IMR-90 (cell line): ENCODE results near the gene CHSY3. TPM values are rescaled to one million over a fixed set of nuclear protein-coding genes. Genes with fewer than 3 reads are reported as not detected.

Experiments
- ATAC-seq: fragments of 200-7000 bp; cut with Tn5 transposase; 2 replicates; pipeline ENCODE4 v1.9.1; 2020; ENCODE audit warnings: low read depth, mild to moderate bottlenecking, moderate library complexity
- BruUV-seq: library from RNA; stranded (reverse); fragments of 400-500 nt; replicated peaks from 2 replicates; lab custom pipeline; 2021; lab: Mats Ljungman, UMichigan
- CTCF ChIA-PET: fragments of 300-600 bp; formaldehyde crosslinking; extraction: SDS; loops from one replicate; lab custom pipeline; 2021; ENCODE audit warnings: antibody characterized with exemption; lab: Yijun Ruan, JAX
- POLR2A ChIA-PET: fragments of 300-600 bp; sonication (Branson Sonifier 250); formaldehyde crosslinking; loops from one replicate; lab custom pipeline; 2022; ENCODE audit warnings: antibody characterized with exemption; ENCODE audit not compliant: unreplicated experiment; lab: Charles Lee
- DNase-seq: peaks from one replicate; pipeline ENCODE4 v3.0.0; 2013
- H2AFZ ChIP-seq: replicated peaks from 2 replicates; pipeline ENCODE3; 2013; ENCODE audit warnings: low read length, mild to moderate bottlenecking; ENCODE audit not compliant: poor library complexity
- H2AK5ac ChIP-seq: 2 replicates; pipeline ENCODE4 v1.6.1; 2013; ENCODE audit warnings: low read depth, low read length, inconsistent platforms
- H2AK9ac ChIP-seq: replicated peaks from 2 replicates; pipeline ENCODE3; 2013; ENCODE audit warnings: mild to moderate bottlenecking, low read depth, low read length, moderate library complexity; ENCODE audit not compliant: poor library complexity
- H2BK120ac ChIP-seq: 2 replicates; pipeline ENCODE4 v1.6.1; 2013; ENCODE audit warnings: low read depth, low read length, inconsistent platforms
- H2BK15ac ChIP-seq: 3 replicates; pipeline ENCODE4 v1.6.1; 2013; ENCODE audit warnings: low read depth, low read length, inconsistent platforms
- H2BK20ac ChIP-seq: 2 replicates; pipeline ENCODE4 v1.6.1; 2013; ENCODE audit warnings: low read depth, mild to moderate bottlenecking, inconsistent platforms, low read length, moderate library complexity
- H2BK5ac ChIP-seq: 2 replicates; pipeline ENCODE4 v1.6.1; 2013; ENCODE audit warnings: mild to moderate bottlenecking, low read depth, low read length, inconsistent platforms; ENCODE audit not compliant: poor library complexity, severe bottlenecking
- H3K14ac ChIP-seq: replicated peaks from 2 replicates; pipeline ENCODE4 v1.6.1; 2013; ENCODE audit warnings: low read depth, low read length, inconsistent platforms
- H3K18ac ChIP-seq: 2 replicates; pipeline ENCODE4 v1.6.1; 2013; ENCODE audit warnings: low read depth, low read length, control low read depth
- H3K23ac ChIP-seq: 2 replicates; pipeline ENCODE4 v1.6.1; 2013; ENCODE audit warnings: low read depth, low read length, inconsistent platforms
- H3K27ac ChIP-seq: 2 replicates; pipeline ENCODE4 v1.5.1; 2013; ENCODE audit warnings: mild to moderate bottlenecking, control low read depth, low read length; ENCODE audit not compliant: insufficient read depth
- H3K27me3 ChIP-seq: 2 replicates; pipeline ENCODE4 v1.6.1; 2013; ENCODE audit warnings: low read length; ENCODE audit not compliant: control insufficient read depth, insufficient read depth
- H3K36me3 ChIP-seq: 2 replicates; pipeline ENCODE4 v1.6.1; 2013; ENCODE audit warnings: low read length, mixed read lengths; ENCODE audit not compliant: control insufficient read depth, insufficient read depth
- H3K4ac ChIP-seq: 2 replicates; pipeline ENCODE4 v1.6.1; 2013; ENCODE audit warnings: low read depth, low read length, inconsistent platforms
- H3K4me1 ChIP-seq: 2 replicates; pipeline ENCODE4 v1.6.1; 2013; ENCODE audit warnings: low read length, mixed read lengths; ENCODE audit not compliant: control insufficient read depth, insufficient read depth
- H3K4me2 ChIP-seq: 2 replicates; pipeline ENCODE4 v1.6.1; 2013; ENCODE audit warnings: low read depth, mild to moderate bottlenecking, control low read depth, low read length, moderate library complexity
- H3K4me3 ChIP-seq: 2 replicates; pipeline ENCODE4 v1.5.1; 2013; ENCODE audit warnings: low read depth, mild to moderate bottlenecking, control low read depth, low read length, moderate library complexity; ENCODE audit not compliant: insufficient read depth
- H3K56ac ChIP-seq: 2 replicates; pipeline ENCODE4 v1.6.1; 2013; ENCODE audit warnings: low read length, inconsistent platforms; ENCODE audit not compliant: insufficient read depth; ENCODE audit errors: extremely low read depth
- H3K79me1 ChIP-seq, 2 experiments: 2 replicates each; pipeline ENCODE4 v1.6.1; 2013; ENCODE audit warnings: low read length in 2 of 2, inconsistent platforms in 1 of 2, low read depth in 1 of 2
- H3K9ac ChIP-seq: 2 replicates; pipeline ENCODE4 v1.6.1; 2013; ENCODE audit warnings: low read depth, low read length, control low read depth
- H3K9me1 ChIP-seq: 2 replicates; pipeline ENCODE4 v1.6.1; 2013; ENCODE audit warnings: low read length, inconsistent platforms; ENCODE audit not compliant: insufficient read depth
- H3K9me3 ChIP-seq: 2 replicates; pipeline ENCODE4 v1.6.1; 2013; ENCODE audit warnings: low read length; ENCODE audit not compliant: control insufficient read depth, insufficient read depth
- H4K20me1 ChIP-seq: 2 replicates; pipeline ENCODE4 v1.6.1; 2013; ENCODE audit warnings: low read length, inconsistent platforms; ENCODE audit not compliant: insufficient read depth
- H4K5ac ChIP-seq: 2 replicates; pipeline ENCODE4 v1.6.1; 2013; ENCODE audit warnings: mild to moderate bottlenecking, low read depth, low read length, control low read depth
- H4K8ac ChIP-seq, 2 experiments: 2 replicates each; pipeline ENCODE4 v1.6.1; 2013; ENCODE audit warnings: low read depth in 2 of 2, low read length in 2 of 2, control low read depth in 1 of 2, inconsistent platforms in 1 of 2
- H4K91ac ChIP-seq: 2 replicates; pipeline ENCODE4 v1.6.1; 2013; ENCODE audit warnings: low read depth, low read length, inconsistent platforms; ENCODE audit not compliant: insufficient read depth
- BHLHE40 ChIP-seq: fragments of 150-350 bp; IDR thresholded peaks from 2 replicates; pipeline ENCODE4 v1.6.1; 2016; ENCODE audit warnings: mild to moderate bottlenecking, low read depth, low read length
- WGBS, 2 experiments: methylation state at CpG; one replicate each; pipeline versions ENCODE4 v1.1.5 to v1.1.7; 2013; ENCODE audit warnings: missing lambda C conversion rate in 2 of 2; ENCODE audit not compliant: insufficient read length in 1 of 2; ENCODE audit errors: extremely low coverage in 2 of 2; 5-methylcytosine and 5-hydroxymethylcytosine counted together
- dilution Hi-C: fragments of 300-500 bp; cut with HindIII; formaldehyde crosslinking; loops from one replicate; pipeline ENCODE4 v1.14.3; 2018; ENCODE audit warnings: low sequenced_read_pairs; ENCODE audit not compliant: unreplicated experiment
- in situ Hi-C: fragments of 300-500 bp; cut with MboI; formaldehyde crosslinking; loops from 3 replicates; pipeline ENCODE4 v1.14.3; 2019; ENCODE audit warnings: low sequenced_read_pairs, inconsistent platforms, mixed read lengths
- intact Hi-C: fragments of 100-400 bp; cut with micrococcal nuclease; formaldehyde crosslinking; loops from 2 replicates; pipeline ENCODE4 v1.10.0; 2022
- polyA plus RNA-seq, 3 experiments: library from polyadenylated mRNA; depleted of rRNA; stranded (reverse); fragments of >200 nt; gene quantifications; 2 replicates each; pipeline ENCODE4 v1.2.3, GENCODE V29; 2012; ENCODE audit warnings: low replicate concordance in 1 of 3
- total RNA-seq: library from RNA; depleted of rRNA; stranded (reverse); fragments of >200 nt; gene quantifications from 2 replicates; pipeline ENCODE4 v1.2.3, GENCODE V29; 2012

Gene CHSY3
- total and polyA plus RNA-seq, 2 of the 4 experiments (the other 2 are of a cell fraction), result 0.62 to 1.3 TPM

DNA sequence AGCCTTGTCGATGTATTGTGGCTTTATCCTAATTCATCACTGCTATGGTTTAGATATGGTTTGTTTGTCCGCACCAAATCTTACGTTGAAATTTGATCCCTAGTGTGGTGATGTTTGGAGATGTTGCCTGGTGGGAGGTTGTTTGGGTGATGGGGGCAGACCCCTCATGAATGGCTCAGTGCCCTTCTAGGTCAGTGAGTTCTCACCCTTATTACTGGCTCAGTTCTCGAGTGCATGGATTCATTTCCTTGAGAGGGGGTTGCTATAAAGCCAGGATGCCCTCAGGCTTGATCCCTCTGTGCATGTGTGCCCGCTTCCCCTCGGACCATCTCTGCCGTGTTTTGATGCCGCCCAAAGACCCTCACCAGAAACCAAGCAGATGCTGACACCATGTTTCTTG is 114.4 kb downstream of the CHSY3 start:
- H3K56ac ChIP-seq, result no peak overlapping the region
- no peak overlapping the region for H2BK15ac ChIP-seq
- no peak overlapping the region for H4K8ac ChIP-seq
- H2AFZ ChIP-seq, result no peak overlapping the region
- H3K27ac ChIP-seq, result no peak overlapping the region
- no peak for TF ChIP-seq BHLHE40
- no peak overlapping the region for H3K4me2 ChIP-seq
- in situ Hi-C loops (no loop called here), dilution Hi-C loops (no loop called here), intact Hi-C loops (no loop called here)
- H3K4ac ChIP-seq, result no peak overlapping the region
- H2BK5ac ChIP-seq, result no peak overlapping the region
- H3K4me1 ChIP-seq, result no peaks in the 10 kb centered on the region
- BruUV-seq, result no TSS peak
- H3K79me1 ChIP-seq, result no peaks in the 10 kb centered on the region
- 100% methylated on average over 1 of the region's 8 CpGs; no CpG with 5 or more reads in 1 of the 2 experiments for WGBS, 2 experiments
- H3K27me3 ChIP-seq, result no peaks in the 10 kb centered on the region
- no peaks in the 10 kb centered on the region for H3K9me1 ChIP-seq
- no peak overlapping the region for H3K14ac ChIP-seq
- H2AK9ac ChIP-seq, result no peak overlapping the region
- no peak overlapping the region for H4K5ac ChIP-seq
- H3K18ac ChIP-seq, result no peak overlapping the region
- H2BK20ac ChIP-seq, result no peak overlapping the region
- H4K20me1 ChIP-seq, result no peaks in the 10 kb centered on the region
- no peak overlapping the region for H4K91ac ChIP-seq
- H3K4me3 ChIP-seq, result no peak overlapping the region
- ChIA-PET POLR2A (no interaction called here), CTCF (no interaction called here)
- DNase-seq (no peak), ATAC-seq (no peak)
- no peak overlapping the region for H2BK120ac ChIP-seq
- no peak overlapping the region for H3K23ac ChIP-seq
- no peaks in the 10 kb centered on the region for H3K36me3 ChIP-seq
- H3K9ac ChIP-seq, result no peak overlapping the region
- H3K9me3 ChIP-seq, result no peaks in the 10 kb centered on the region; the same call in 1 of the 2 replicates
- no peak overlapping the region for H2AK5ac ChIP-seq
